Activated CD4-positive, alpha-beta T cell treated with anti-CD3 and anti-CD28 coated beads, Interleukin-2, amount 50 U/mL, for 4 hours (primary cell): ENCODE data around the gene PUM1.

Experiments
- DNase-seq, 2 experiments: peaks; one replicate each; pipeline ENCODE4 v3.0.0-alpha.2; 2020

PUM1 gene

DNA sequence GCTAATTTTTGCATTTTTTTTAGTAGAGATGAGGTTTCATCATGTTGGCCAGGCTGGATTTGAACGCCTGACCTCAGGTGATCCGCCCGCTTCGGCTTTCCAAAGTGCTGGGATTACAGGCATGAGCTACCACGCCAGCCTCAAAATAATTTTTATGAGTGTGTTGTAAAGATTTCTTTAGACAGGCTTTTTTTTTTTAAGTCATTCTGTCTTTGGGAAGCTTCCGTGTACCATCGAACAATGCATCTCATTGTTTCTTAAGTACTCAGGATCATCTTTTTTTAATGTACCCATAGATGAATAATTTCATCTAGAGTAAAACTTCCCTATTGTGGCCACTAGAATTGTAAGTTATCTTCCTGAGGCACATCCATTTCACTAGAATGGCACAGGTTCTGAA lies 137.3 kb downstream of the PUM1 start:
- no peak for DNase-seq

- no peak for DNase-seq
Measured at GRCh38 chr1:30927448-30927847, 138.1 kb downstream of the PUM1 start.

GRCh38 chr1:30923597-30923996 lies 141.9 kb downstream of the PUM1 start:
- no peak for DNase-seq

GRCh38 chr1:30920827-30921226 lies 144.7 kb downstream of the PUM1 start:
- no peak for DNase-seq

- no peak for DNase-seq
Measured at GRCh38 chr1:30919025-30919881, 146.3 kb downstream of the PUM1 start.

DNA sequence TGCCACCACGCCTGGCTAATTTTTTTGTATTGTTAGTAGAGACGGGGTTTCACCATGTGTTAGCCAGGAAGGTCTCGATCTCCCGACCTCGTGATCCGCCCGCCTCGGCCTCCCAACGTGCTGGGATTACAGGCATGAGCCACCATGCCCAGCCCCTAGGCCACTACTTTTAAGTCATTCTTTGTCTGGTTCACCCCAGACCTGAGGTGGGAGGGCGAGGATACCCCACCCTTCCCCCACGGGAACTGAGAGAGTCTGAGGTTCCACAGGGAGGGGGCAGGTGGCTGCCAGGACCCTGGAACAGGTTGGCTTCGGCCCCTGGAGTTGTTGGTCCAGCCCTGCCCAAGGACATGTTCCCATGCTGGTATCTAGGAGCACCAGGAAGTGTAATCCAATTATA lies 149.2 kb downstream of the PUM1 start:
- DNase-seq: no peak

DNA sequence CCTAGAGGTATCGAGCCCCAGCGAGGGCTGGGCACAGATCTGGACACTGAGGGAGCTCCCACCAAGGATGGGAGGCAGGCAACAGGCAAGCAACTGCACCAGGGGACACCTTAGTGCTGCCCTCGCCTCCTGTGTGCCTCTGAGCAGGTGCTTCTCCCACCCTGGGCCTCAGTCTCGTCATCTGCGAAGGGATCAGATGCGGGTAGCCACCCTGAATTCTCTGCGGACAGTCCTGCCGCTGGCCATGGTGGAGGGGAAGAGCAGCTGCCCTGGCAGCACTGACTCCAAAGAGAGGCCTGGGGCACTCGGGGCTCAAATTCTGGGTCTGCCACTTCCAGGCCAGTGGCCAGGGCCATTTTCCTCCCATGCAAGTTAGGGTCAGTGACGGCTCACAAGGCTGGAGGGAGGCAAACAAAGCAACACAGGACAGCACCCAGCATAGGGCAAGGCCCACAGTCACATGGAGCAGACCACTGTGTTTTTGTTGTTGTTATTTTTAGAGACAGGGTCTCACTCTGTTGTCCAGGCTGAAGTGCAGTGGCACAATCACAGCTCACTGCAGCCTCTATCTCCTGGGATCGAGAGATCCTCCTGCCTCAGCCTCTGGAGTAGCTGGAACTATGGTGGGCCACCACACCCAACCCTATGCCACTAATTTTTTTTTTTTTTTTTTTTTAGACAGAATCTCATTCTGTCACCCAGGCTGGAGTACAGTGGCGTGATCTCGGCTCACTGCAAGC lies 149.9 kb downstream of the PUM1 start:
- no peak for DNase-seq

GRCh38 chr1:30914931-30915330 lies 150.6 kb downstream of the PUM1 start:
- no peak for DNase-seq

DNA sequence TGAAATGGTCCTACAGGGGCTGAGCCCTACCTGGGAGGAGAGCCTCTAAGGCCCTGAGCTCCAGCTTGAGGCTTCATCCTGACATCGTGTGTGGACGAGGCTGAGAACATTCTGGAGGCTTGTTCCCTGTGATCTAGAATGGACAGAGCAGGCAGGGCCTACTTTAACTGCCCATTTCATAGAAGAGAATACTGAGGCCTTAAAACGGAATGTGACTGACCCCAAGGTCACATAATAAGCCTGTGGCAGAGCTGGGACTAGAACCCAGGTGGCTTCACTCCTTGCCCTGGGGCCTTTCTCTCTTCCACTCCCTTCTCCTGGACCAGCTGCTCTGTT lies 151.0 kb downstream of the PUM1 start:
- DNase-seq: no peak

DNA sequence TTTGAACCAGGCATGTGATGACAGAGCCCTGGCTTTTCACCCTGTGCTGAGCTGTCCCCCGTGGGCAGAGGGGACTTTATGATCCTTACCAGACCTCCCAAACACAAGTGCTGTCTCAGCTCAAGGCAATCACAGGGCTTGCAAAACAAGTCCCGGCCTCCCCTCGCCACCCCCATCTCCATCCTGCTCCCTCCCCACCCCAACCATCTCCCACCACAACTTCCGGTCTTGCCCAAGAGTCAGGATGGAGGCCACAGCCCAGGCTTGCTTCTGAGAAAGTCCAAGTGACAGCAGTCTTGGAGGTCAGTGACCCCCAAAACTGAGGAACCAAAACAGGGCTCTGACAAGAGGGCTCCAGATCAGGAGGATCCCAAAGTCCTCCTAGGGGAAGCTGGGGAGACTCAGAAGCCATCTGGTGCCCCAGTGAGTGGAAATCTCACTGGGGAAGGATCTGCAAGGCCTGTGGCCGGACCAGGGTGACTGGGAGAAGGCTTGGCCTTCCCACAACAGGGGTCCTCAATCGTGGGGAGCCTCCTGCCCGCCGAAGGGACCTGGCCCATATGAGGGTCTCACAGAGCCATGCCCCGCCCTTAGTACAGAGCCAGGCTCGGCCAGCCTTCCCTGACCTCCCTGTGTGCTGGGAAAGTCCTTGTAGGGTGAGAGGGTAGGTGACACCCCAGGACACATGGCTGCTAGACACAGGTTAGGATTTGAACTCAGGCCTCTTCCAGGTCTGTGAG lies 152.4 kb downstream of the PUM1 start:
- DNase-seq: no peak

GRCh38 chr1:30912224-30912623 lies 153.3 kb downstream of the PUM1 start:
- no peak for DNase-seq

GRCh38 chr1:30911059-30911954 lies 154.2 kb downstream of the PUM1 start:
- DNase-seq: peak; percentile 23 to 28

DNA sequence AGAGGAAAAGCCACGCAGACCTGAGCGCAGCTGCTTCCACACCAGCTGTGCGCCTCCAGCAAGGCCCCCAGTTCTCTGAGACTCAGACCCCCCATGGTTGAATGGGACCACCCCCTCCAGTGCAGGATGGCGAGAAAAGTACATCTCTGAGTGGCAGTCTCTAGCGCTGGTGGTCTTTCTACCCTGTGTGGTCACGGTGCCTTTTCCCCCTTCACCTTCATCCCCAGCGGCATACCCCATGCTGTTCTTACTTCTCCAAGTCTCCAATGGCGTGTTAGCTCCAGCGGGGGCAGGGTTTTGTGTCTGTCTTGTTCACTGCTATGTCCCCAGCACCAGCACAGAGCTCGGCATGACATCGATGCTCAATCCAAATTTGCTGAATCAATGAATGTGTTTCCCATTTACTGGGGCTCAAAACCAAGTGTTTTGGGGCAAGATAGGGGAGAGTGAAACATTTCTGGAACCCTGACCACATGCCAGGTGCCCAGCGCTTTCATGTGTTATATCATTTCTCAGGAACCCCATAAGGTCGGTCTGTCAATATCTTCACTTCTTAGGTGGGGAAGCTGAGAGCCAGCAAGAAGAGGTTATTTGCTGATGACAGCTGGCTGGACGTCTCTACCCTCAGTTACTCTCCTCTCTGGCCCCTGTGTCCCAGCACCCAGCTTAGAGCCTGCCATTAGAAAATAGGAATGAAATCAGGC lies 156.0 kb downstream of the PUM1 start:
- no peak for DNase-seq

DNA sequence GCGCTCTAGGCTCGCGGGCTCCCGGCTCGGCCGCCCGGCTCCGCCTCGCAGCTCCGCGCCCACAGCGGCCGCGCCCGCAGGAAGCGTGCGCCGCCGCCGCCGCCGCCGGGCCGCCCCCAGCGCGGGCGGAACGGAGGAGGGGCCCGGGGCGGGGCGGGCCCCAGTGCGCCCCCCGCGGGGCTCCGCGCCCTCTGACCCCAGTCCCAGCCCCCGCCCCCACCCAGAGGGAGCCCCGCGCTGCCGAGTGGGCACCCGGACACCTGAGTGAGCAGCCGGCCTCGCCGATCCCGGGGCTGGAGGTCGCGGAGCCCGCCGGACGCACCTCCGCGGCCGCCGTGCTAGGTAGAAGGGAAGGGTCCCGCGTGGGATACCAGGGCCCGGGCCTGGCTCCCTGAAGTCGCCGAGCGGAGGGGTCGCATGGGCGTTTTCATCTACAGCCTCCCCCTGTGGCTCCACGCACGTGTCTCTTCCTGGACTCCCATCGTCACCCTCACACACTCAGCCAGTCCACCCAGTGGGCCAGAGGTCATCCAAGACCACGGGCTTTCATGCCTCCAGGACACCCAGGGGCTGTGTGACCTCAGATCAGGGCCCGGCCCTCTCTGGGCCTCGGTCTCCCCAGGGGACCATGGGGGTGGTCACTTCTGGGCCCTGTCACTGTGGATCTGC lies 156.7 kb downstream of the PUM1 start, which contains the start of gene SDC3:
SDC3 (minus strand) TSS at position 63 of the 669 bp plus-strand sequence. CDS start 172 bp downstream, outside the sequence.
- no peak for DNase-seq

- DNase-seq: no peak
Measured at GRCh38 chr1:30908316-30908695, 157.2 kb downstream of the PUM1 start.

- DNase-seq: no peak
Measured at GRCh38 chr1:30907481-30908315, 157.8 kb downstream of the PUM1 start.

DNA sequence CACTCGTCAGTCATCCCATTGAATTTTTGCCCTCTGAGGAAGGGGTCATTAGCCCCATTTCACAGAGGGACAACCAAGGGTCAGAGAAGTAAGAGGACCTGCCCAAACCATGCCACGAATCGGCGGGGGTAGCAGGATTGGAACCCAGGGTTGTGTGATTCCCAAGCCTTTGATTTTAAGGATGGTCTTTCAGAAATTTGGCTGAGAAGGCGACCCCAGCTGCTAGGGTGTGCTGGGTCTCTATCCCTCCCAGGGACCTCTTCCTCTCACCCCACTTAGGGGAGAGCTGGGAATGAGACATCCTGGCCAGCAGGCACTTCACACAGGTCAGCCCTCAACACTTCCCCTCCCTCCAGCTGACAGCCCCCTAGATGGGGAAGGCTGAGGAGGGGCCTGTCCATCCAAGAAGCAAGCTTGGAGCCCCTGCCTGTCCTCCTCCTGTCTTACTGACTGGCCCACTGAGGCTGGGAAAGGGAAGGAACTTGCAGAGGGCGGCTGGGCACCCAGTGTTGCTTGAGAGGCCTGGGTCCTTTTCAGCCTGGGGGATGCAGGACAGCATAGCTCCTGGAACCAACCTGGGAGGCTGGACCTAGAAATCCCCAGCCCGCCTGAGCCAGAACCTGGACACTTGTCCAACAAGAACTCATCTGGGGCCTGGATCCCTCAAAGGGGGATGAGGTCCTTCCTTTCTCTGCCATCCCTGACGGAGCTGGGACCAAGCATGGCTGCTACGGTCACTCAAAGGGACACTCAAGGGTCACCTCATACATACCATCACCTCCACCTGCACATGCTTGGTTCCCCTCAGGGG lies 158.7 kb downstream of the PUM1 start:
- DNase-seq: no peak

- no peak for DNase-seq
Measured at GRCh38 chr1:30905916-30906620, 159.4 kb downstream of the PUM1 start.

DNA sequence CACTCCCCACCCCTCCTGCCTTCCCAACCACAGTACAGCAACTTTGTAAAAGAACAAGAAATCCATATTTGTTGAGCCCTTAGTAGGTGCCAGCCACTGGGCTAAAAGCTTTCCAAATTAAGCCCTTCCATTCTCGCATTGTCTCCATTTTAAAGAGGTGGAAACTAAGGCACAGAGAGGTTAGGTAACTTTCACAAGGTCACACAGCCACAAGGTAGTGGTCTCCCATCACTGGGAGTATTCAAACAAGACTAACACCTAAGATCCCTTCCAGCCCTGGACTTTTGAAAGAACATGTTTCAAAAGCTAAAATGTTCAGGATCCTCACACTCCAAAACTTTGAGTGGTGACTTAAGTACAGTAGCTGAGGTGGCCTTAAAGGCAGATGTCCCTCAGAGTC lies 160.1 kb downstream of the PUM1 start:
- no peak for DNase-seq
